ENCODE data around the gene RPP21.

DNA sequence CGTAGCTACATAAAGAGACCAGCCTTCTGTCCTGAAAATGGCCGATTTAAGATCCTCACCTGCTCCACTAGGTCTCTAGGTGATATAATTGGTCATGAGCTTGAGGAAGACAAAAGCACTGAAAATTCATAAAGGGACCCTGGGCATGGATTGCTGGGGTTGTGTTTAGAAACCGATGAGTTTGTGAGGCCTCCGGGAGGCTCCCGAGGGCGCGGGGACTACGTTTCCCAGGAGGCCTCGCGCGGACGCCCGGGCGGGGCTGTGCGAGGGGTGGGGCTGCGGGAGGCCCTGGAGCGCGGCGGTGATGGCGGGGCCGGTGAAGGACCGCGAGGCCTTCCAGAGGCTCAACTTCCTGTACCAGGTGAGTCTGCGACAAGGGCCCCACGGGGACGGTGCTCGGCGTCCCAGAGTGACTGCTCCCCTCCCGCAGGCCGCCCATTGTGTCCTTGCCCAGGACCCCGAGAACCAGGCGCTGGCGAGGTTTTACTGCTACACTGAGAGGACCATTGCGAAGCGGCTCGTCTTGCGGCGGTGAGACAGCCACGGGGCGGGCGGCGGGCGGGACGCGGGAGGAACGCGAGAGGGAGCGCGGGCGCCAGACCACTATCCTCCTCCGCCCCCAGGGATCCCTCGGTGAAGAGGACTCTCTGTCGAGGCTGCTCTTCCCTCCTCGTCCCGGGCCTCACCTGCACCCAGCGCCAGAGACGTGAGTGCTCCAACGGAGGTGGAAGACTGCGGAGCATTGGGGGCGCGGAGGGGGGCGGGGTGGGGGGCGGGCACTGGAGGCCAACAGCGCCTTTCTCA lies at the start of gene RPP21:
- no peak for TF ChIP-seq HDGF (IDR thresholded peaks at IDR 0.05; ENCODE audit: borderline replicate concordance)
- no peak for TF ChIP-seq TARDBP (IDR thresholded peaks at IDR 0.05)
- TF ChIP-seq FOXM1 (IDR thresholded peaks at IDR 0.05; ENCODE audit: borderline replicate concordance): no peak
- peak; percentile 67 for TF ChIP-seq ELF4 (IDR thresholded peaks at IDR 0.05)
